ENCODE data around the gene SNX21.

SNX21 gene

GRCh38 chr20:45882469-45883099, 49.0 kb downstream of the SNX21 start:
- no peak for DNase-seq (ENCODE audit: low spot score)

- DNase-seq (ENCODE audit: low spot score) = no peak
These were observed 49.5 kb downstream of the SNX21 start for GRCh38 chr20:45883100-45883469.

GRCh38 chr20:45886590-45887345, 53.2 kb downstream of the SNX21 start:
- DNase-seq (ENCODE audit: low spot score) = no peak

GRCh38 chr20:45887346-45887715, 53.7 kb downstream of the SNX21 start, which contains the start of gene SPATA25:
Gene SPATA25 (minus strand): TSS chr20:45887622. CDS start chr20:45887590, 32 bp downstream.
- DNase-seq (ENCODE audit: low spot score) = no peak

- DNase-seq (ENCODE audit: low spot score) = no peak
These were observed 55.1 kb downstream of the SNX21 start for GRCh38 chr20:45888681-45889080.

- no peak for DNase-seq (ENCODE audit: low spot score)
These were observed 56.7 kb downstream of the SNX21 start for GRCh38 chr20:45890077-45890984.

GRCh38 chr20:45890985-45891983, 57.7 kb downstream of the SNX21 start, which contains the start of the genes CTSA and NEURL2:
Gene CTSA (plus strand): TSS chr20:45891335. CDS start chr20:45891569, 234 bp downstream.
Gene NEURL2 (minus strand): TSS chr20:45891208. CDS start chr20:45890991, 217 bp downstream.
- peak; percentile 88 for DNase-seq (ENCODE audit: low spot score)

- no peak for DNase-seq (ENCODE audit: low spot score)
These were observed 58.6 kb downstream of the SNX21 start for GRCh38 chr20:45892049-45892825.
